A673 (cell line): ENCODE data around the gene PGLYRP3. TPM values are rescaled to one million over a fixed set of nuclear protein-coding genes. Genes with fewer than 3 reads are reported as not detected.

Experiments
- BruUV-seq: library from RNA; stranded (reverse); fragments of 400-500 nt; replicated peaks from 2 replicates; lab custom pipeline; 2021; lab: Mats Ljungman, UMichigan
- CTCF ChIA-PET: fragments of 300-600 bp; sonication (Branson Sonifier 250); formaldehyde crosslinking; loops from one replicate; lab custom pipeline; 2022; ENCODE audit warnings: antibody characterized with exemption; lab: Charles Lee
- POLR2A ChIA-PET: fragments of 300-600 bp; sonication (Branson Sonifier 250); formaldehyde crosslinking; loops from one replicate; lab custom pipeline; 2022; ENCODE audit warnings: antibody characterized with exemption; ENCODE audit not compliant: low non-redundant PET; lab: Charles Lee
- DNase-seq: peaks from one replicate; pipeline ENCODE4 v3.0.0-alpha.2; 2015; ENCODE audit warnings: low spot score
- H3K27ac ChIP-seq: fragments of 200-600 bp; sonication (generic); 2 replicates; pipeline ENCODE4 v1.5.1; 2016; ENCODE audit warnings: mixed run types, low read depth, mild to moderate bottlenecking, mixed read lengths, antibody characterized with exemption, low read length; ENCODE audit not compliant: poor library complexity, severe bottlenecking
- H3K27me3 ChIP-seq: fragments of 200-600 bp; sonication (generic); replicated peaks from 2 replicates; pipeline ENCODE4 v1.6.1; 2017; ENCODE audit warnings: mixed run types, low read depth, mild to moderate bottlenecking, mixed read lengths, antibody characterized with exemption, low read length; ENCODE audit not compliant: insufficient read depth, poor library complexity
- H3K36me3 ChIP-seq: fragments of 200-600 bp; sonication (generic); 2 replicates; pipeline ENCODE4 v1.6.1; 2016; ENCODE audit warnings: mixed run types, mild to moderate bottlenecking, mixed read lengths, antibody characterized with exemption, low read length; ENCODE audit not compliant: insufficient read depth, poor library complexity, severe bottlenecking
- H3K4me1 ChIP-seq: fragments of 200-600 bp; sonication (generic); 2 replicates; pipeline ENCODE4 v1.6.1; 2017; ENCODE audit warnings: mixed run types, mild to moderate bottlenecking, mixed read lengths, antibody characterized with exemption, low read length; ENCODE audit not compliant: insufficient read depth, poor library complexity, severe bottlenecking
- H3K4me3 ChIP-seq: fragments of 200-600 bp; sonication (generic); 2 replicates; pipeline ENCODE4 v1.5.1; 2016; ENCODE audit warnings: low read depth, mixed run types, mild to moderate bottlenecking, mixed read lengths, low read length; ENCODE audit not compliant: poor library complexity, severe bottlenecking
- H3K9me3 ChIP-seq: fragments of 200-600 bp; sonication (generic); 2 replicates; pipeline ENCODE4 v1.6.1; 2016; ENCODE audit warnings: mixed run types, low read depth, mild to moderate bottlenecking, mixed read lengths, antibody characterized with exemption, low read length; ENCODE audit not compliant: poor library complexity, severe bottlenecking
- CTCF ChIP-seq: fragments of 300-800, 200-600 bp; sonication (generic); conservative IDR thresholded peaks from 2 replicates; pipeline ENCODE4 v1.5.1; 2017; ENCODE audit warnings: low read depth, mild to moderate bottlenecking, antibody characterized with exemption, low read length, moderate library complexity, mixed read lengths
- EZH2 ChIP-seq: fragments of 200-600 bp; sonication (generic); IDR thresholded peaks from 2 replicates; pipeline ENCODE4 v1.6.1; 2017; ENCODE audit warnings: borderline replicate concordance, low read depth, mild to moderate bottlenecking, mixed read lengths, antibody characterized with exemption, low read length; ENCODE audit not compliant: poor library complexity, severe bottlenecking
- intact Hi-C: fragments of 100-400 bp; cut with micrococcal nuclease; formaldehyde crosslinking; loops from one replicate; pipeline ENCODE4 v1.10.0; 2022; ENCODE audit not compliant: unreplicated experiment
- total RNA-seq: library from RNA; stranded (reverse); gene quantifications from 2 replicates; pipeline ENCODE4 v1.2.3, GENCODE V29; 2021

Gene PGLYRP3
- total RNA-seq, 1 experiment from 2014 or later, result not detected

- CTCF ChIA-PET, result no interaction called here
- TF ChIP-seq EZH2, result no peak
- no peaks in the 10 kb centered on the region for H3K4me1 ChIP-seq
- H3K9me3 ChIP-seq, result no peaks in the 10 kb centered on the region
- no peaks in the 10 kb centered on the region for H3K36me3 ChIP-seq
- H3K27me3 ChIP-seq, result peaks cover 24% of the 10 kb centered on the region
- BruUV-seq, result no TSS peak
- H3K4me3 ChIP-seq, result no peak overlapping the region
- intact Hi-C loops, result no loop called here
- no peak overlapping the region for H3K27ac ChIP-seq
- DNase-seq, result no peak
- POLR2A ChIA-PET, result no interaction called here
Observed at GRCh38 chr1:153308540-153308939, 4.2 kb downstream of the PGLYRP3 start.

- ChIA-PET POLR2A (no interaction called here), CTCF (no interaction called here)
- Histone ChIP-seq H3K9me3 (no peaks in the 10 kb centered on the region), H3K27ac (no peak overlapping the region), H3K27me3 (peaks cover 27% of the 10 kb centered on the region), H3K4me3 (no peak overlapping the region), H3K36me3 (no peaks in the 10 kb centered on the region), H3K4me1 (no peaks in the 10 kb centered on the region)
- TF ChIP-seq EZH2 (no peak), CTCF (no peak)
- BruUV-seq, result no TSS peak
- no peak for DNase-seq
- intact Hi-C loops, result no loop called here
Observed at GRCh38 chr1:153307221-153307600, 5.5 kb downstream of the PGLYRP3 start.

- Histone ChIP-seq H3K27ac (no peak overlapping the region), H3K9me3 (no peaks in the 10 kb centered on the region), H3K27me3 (peaks cover 27% of the 10 kb centered on the region), H3K4me3 (no peak overlapping the region), H3K4me1 (no peaks in the 10 kb centered on the region), H3K36me3 (no peaks in the 10 kb centered on the region)
- ChIA-PET POLR2A (no interaction called here), CTCF (interaction anchor here (0.6 kb wide), 1 partner anchor 388 kb away, joined by 3 read pairs; no protein-coding TSS in a partner anchor)
- TF ChIP-seq CTCF, result no peak
- no peak for TF ChIP-seq EZH2
- BruUV-seq, result no TSS peak
- DNase-seq, result no peak
- intact Hi-C loops, result no loop called here
Observed at GRCh38 chr1:153306303-153307220, 6.2 kb downstream of the PGLYRP3 start.
